GM12873 (cell line): ENCODE data around the gene FPR2.

Source experiments
- TF ChIP-seq, protein P1 (sequence below): IDR thresholded peaks from 2 replicates; pipeline ENCODE4 v1.5.1; 2012; ENCODE audit warnings: low read depth, mild to moderate bottlenecking, moderate library complexity, low read length, control low read depth; ENCODE audit not compliant: insufficient read depth; ENCODE audit errors: missing control alignments

The FPR2 gene

DNA sequence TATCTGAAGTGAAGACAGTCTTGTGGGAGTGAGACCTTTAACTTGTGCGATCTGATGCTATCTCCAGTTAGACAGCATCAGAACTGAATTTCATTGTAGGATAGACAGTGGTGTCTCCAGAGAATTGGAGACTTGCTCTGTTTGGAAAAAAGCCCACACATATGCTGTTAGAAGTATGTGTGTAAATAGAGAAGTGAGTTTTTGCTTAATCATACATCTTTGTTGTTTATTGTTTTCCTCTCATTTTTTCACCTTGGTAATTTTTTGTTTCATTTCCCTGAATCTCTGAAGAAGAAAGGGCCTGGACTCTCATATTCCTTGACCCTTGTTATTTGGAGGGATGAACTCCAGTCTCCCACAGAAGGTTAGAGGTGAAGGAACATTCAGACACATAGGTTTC is 55.7 kb downstream of the FPR2 start:
- TF ChIP-seq, protein P1, sequence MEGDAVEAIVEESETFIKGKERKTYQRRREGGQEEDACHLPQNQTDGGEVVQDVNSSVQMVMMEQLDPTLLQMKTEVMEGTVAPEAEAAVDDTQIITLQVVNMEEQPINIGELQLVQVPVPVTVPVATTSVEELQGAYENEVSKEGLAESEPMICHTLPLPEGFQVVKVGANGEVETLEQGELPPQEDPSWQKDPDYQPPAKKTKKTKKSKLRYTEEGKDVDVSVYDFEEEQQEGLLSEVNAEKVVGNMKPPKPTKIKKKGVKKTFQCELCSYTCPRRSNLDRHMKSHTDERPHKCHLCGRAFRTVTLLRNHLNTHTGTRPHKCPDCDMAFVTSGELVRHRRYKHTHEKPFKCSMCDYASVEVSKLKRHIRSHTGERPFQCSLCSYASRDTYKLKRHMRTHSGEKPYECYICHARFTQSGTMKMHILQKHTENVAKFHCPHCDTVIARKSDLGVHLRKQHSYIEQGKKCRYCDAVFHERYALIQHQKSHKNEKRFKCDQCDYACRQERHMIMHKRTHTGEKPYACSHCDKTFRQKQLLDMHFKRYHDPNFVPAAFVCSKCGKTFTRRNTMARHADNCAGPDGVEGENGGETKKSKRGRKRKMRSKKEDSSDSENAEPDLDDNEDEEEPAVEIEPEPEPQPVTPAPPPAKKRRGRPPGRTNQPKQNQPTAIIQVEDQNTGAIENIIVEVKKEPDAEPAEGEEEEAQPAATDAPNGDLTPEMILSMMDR, result no peak

DNA sequence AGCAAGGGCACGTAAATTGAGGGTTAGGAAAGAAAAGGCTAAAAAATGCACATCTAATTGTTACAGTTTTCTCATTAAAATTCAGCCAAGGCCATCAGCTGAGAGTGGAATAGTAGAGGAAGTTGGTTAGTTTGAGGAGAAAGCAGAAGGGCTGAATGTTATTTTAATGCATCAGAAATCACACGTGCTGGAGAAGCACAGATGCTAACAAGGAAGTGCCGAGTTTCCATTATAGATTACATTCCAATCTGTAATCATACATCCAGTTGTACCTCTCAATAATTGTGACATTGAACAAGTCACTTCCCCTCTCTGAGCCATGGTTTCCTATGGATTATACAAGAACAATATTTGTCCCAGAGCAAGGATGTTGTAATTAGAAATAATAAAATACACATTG is 59.0 kb downstream of the FPR2 start:
- TF ChIP-seq, protein P1, result no peak
